Uterus (tissue), 2 donors: ENCODE data around the gene NCAPD2.

ENCODE experiments used
- CTCF ChIP-seq, 4 experiments: fragments of 200-600 bp in 2 of 4; fragments of 450-650 bp in 2 of 4; sonication (generic) in 2 of 4; IDR thresholded peaks; one replicate each; pipeline ENCODE4 v1.5.1; 2016 to 2019; ENCODE audit warnings: antibody characterized with exemption in 4 of 4, mild to moderate bottlenecking in 2 of 4, moderate library complexity in 1 of 4
- POLR2A ChIP-seq, 2 donors: fragments of 450-650 bp; IDR thresholded peaks; one replicate each; pipeline ENCODE4 v1.6.1; 2016; ENCODE audit warnings: antibody characterized with exemption in 2 of 2, mild to moderate bottlenecking in 1 of 2, moderate library complexity in 1 of 2

GRCh38 chr12:6507102-6507998 lies 13.4 kb downstream of the NCAPD2 start:
- TF ChIP-seq CTCF (IDR thresholded peaks at IDR 0.05) (no peak), POLR2A (IDR thresholded peaks at IDR 0.05) (no peak)
